Cardiac atrium fibroblast (primary cell): Measurements from ENCODE around the gene ASCL3. TPM values are rescaled to one million over a fixed set of nuclear protein-coding genes. Genes with fewer than 3 reads are reported as not detected.

ENCODE experiments used
- total RNA-seq: library from RNA; depleted of rRNA; stranded (reverse); fragments of >200 nt; gene quantifications from 2 replicates; pipeline ENCODE4 v1.2.3, GENCODE V29; 2015

Gene ASCL3, protein sequence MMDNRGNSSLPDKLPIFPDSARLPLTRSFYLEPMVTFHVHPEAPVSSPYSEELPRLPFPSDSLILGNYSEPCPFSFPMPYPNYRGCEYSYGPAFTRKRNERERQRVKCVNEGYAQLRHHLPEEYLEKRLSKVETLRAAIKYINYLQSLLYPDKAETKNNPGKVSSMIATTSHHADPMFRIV
- not detected in 2 replicates for total RNA-seq

DNA sequence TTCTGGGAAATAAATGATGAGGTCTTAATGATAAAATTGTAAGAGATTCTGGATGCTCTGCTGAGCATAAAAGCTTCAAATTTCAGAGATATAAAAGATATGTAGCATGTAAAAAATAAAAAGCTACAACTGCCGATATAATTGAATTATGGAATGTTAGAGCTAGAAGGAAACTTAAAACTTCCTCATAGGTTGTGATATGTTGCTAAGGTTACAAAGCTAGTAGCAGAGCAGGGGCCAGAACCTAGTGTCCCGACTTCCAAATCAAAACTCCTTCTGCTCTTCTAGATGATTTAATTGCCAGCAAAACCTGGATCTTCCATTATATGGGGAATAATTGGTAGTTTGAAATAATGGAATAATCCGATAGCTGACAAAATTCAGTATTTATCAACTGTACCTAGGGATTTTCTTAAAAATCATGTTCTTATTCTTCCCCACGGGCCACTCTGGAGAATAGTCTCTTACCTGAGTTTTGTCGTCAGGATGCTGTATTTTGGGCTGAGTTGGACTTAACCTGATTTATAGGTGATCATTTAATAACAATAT is at the start of gene ASCL3:
ASCL3 (minus strand) TSS at position 499 of the 549 bp plus-strand sequence. CDS start 4,855 bp downstream, outside the sequence.

DNA sequence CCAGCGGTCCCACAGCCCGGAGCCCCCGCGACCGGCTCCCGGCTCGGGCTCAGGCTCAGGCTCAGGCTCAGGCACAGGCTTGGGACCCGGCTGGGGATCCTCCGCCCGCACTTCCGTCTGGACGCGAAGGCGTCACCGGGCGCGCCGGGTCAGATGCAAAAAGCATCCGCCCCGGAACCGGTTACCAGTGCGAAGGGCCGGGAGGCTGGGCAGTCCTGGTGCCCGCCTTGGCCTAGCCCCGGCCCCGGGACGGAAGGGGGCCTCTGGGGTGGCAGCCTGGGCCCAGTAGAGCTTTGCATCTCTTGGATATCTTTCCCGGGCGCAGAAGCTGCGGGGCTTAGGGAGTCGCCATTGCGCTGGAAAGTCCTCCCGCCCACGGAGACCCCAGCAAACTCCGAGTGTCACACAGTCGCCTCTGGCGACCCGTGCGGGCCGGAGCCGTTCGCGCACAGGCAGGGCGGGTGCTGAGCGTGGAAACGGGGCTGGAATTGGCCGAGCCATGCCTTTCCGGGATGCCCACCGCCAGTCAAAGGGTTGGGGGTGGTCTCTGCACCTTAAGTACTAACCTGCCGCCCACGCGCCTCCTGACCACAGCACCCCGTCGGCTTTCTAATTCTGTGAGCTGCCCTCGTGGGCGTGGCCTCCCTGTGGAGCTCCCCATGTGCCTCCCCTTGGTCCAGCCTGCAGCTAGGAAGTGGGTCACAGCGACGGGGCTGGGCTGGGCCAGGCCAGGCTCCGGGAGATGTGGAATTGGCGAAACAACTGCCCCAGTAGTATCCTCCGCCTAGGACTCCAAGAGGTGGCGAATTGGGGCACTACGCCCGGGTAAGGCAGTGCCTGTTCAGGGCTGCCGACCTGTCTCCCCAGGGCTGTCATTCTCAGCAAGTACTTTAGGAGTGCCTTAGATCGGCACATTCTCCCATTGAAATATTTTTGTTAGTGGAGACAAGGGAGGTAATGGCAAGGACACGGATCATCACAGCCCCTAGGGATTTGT is 21.8 kb upstream of the ASCL3 start, which contains the start of gene TMEM9B:
TMEM9B (minus strand) TSS at position 119 of the 997 bp plus-strand sequence. CDS start 129 bp downstream, outside the sequence.

DNA sequence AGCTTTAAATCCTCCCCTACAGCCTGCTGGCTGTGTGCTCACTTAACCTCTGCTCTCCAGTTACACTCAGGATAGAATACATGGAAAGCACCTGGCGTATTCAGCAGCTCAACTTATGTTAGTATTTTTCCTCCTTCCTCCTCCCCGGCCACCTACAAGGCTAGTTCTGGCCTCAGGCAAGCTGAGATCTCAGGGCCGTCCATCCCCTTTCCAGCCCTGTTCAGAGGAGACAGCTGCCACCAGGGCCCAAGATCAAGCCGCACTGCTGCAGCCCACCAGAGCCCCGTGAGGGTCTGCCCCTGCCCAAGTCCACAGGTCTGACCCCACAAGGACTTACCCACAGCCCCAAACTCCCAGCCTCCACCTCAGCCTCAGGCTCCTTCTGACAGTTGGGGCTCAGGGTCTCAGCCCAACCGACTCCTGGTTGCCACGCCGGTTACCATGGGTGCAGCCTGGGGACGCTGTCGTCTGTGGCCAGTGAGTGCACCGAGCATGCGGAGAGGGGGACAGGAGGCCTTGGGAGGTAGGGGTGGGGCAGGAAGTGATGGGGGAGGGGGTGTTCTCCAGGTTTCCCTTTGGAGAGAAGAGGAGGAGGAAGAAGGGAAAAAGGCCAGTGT is 10.1 kb downstream of the ASCL3 start, which contains the start of gene C11orf16:
C11orf16 (minus strand) TSS at position 384 of the 617 bp plus-strand sequence. CDS start 639 bp downstream, outside the sequence.

DNA sequence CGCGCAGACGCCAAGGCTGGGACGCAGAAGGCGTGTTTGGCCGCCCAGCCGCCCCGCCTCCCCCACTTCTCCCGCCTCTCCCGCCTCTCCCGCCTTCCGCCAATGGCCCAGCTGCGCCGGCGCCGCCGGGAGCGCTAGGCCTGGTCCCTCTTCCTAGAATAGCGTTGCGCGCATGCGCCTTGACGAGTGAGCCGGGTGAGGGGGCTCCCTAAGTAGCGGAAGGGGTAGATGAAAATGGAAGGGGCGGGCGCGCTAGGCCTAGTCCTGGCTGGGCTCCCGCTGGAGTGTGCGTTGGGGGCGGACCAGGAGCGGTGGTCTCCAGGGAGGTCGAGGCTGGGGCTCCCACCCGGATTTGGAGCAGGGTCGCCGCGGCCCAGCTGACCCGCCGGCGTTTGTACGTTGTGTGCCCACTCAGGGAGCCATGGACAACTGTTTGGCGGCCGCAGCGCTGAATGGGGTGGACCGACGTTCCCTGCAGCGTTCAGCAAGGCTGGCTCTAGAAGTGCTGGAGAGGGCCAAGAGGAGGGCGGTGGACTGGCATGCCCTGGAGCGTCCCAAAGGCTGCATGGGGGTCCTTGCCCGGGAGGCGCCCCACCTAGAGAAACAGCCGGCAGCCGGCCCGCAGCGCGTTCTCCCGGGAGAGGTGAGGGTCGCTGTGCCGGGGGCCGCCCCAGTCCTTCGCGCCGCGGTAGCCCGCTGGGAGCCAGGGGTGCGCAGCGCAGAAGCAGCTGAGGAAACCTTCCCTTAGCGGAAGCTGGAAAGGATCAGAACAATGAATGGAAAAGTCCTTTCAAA is 31.6 kb downstream of the ASCL3 start, which contains the start of gene AKIP1:
AKIP1 (plus strand) TSS at position 161 of the 795 bp plus-strand sequence; CDS start at position 422, 261 bp downstream.

Other genes starting within 250 kb of the ASCL3 start
- gene AKIP1, start 31.8 kb downstream of the ASCL3 start, total RNA-seq: 18.4 and 28.2 TPM in 2 replicates
- gene C11orf16, start 10.1 kb downstream of the ASCL3 start, total RNA-seq: not detected in 2 replicates
- gene TMEM9B, start 21.4 kb upstream of the ASCL3 start, total RNA-seq: 39.2 and 41.2 TPM in 2 replicates
- 2.6 and 9.7 TPM in 2 replicates for gene NRIP3, start 61.0 kb upstream of the ASCL3 start, total RNA-seq
- gene SCUBE2, start 148.6 kb upstream of the ASCL3 start, total RNA-seq: 9.6 and 13.0 TPM in 2 replicates